Thyroid gland (tissue), 4 donors: ENCODE data around the gene CHST8. TPM values are rescaled to one million over a fixed set of nuclear protein-coding genes. Genes with fewer than 3 reads are reported as not detected.

Experiments used
- DNase-seq, 2 donors: peaks; one replicate each; pipeline ENCODE4 v3.0.0-alpha.2; 2019
- H3K27ac ChIP-seq, 3 donors: fragments of 200-600 bp; sonication (generic); 1 replicate in 2 of 3; 2 replicates in 1 of 3; pipeline ENCODE4 v1.5.1; 2016 to 2019; ENCODE audit warnings: mild to moderate bottlenecking in 1 of 3, moderate library complexity in 1 of 3
- H3K27me3 ChIP-seq: fragments of 200-600 bp; sonication (generic); one replicate; pipeline ENCODE4 v1.5.1; 2019
- H3K36me3 ChIP-seq, 2 donors: fragments of 200-600 bp; sonication (generic); one replicate each; pipeline ENCODE4 v1.5.1; 2016 to 2019
- H3K4me1 ChIP-seq, 2 donors: fragments of 200-600 bp; sonication (generic); one replicate each; pipeline ENCODE4 v1.5.1; 2017 to 2019
- H3K4me3 ChIP-seq, 3 donors: fragments of 200-600 bp; sonication (generic); replicated peaks in 1 of 3; 1 replicate in 2 of 3; 2 replicates in 1 of 3; pipeline ENCODE4 v1.5.1; 2016; ENCODE audit warnings: mild to moderate bottlenecking in 1 of 3
- H3K9me3 ChIP-seq: fragments of 200-600 bp; sonication (generic); one replicate; pipeline ENCODE4 v1.5.1; 2017
- POLR2A ChIP-seq, 2 donors: fragments of 450-650 bp; IDR thresholded peaks; one replicate each; pipeline ENCODE4 v1.6.1; 2017; ENCODE audit warnings: antibody characterized with exemption in 2 of 2, mild to moderate bottlenecking in 2 of 2, moderate library complexity in 1 of 2
- WGBS, 2 donors: methylation state at CpG; one replicate each; pipeline ENCODE4 v1.1.5; 2017; 5-methylcytosine and 5-hydroxymethylcytosine counted together
- intact Hi-C: fragments of 100-400 bp; cut with DNase I; formaldehyde crosslinking; loops from one replicate; pipeline ENCODE4 v1.15.1; 2023
- total RNA-seq, 4 donors: library from RNA; depleted of rRNA; stranded (reverse); fragments of >200 nt; gene quantifications; one replicate each; pipeline ENCODE4 v1.2.3, GENCODE V29; 2016
- TF ChIP-seq, protein P1 (sequence below), 6 experiments: fragments of 200-600 bp in 3 of 6; fragments of 450-650 bp in 3 of 6; sonication (generic) in 3 of 6; IDR thresholded peaks; one replicate each; pipeline ENCODE4 v1.5.1; 2016 to 2019; ENCODE audit warnings: antibody characterized with exemption in 6 of 6, mild to moderate bottlenecking in 2 of 6, inconsistent platforms in 1 of 6, moderate library complexity in 1 of 6

The CHST8 gene
- total RNA-seq, 4 donors from 2014 or later: 0.83 to 2.6 (median 1.4) TPM; not detected in 1

DNA sequence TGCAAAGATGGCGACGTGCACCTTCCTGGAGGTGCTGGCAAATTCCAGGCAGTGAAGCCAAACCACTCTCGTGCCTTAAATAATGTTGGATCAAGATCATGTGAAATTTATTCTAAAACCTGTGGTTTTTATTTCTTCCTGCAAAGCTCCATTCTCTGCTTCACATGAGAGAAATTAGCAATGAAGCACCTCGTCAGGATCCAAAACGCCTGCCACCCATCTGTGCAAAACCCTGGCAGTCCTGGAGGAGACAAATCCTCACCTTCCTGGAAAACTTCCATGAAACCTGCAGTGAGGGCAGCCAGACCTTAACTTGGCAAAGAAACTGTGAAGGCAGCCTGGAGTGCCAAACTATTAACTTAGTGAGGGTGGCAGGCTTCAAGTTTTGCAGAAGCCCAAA is 47.6 kb downstream of the CHST8 start:
- H3K4me3 ChIP-seq: no peak overlapping the region
- no peaks in the 10 kb centered on the region for H3K36me3 ChIP-seq
- H3K9me3 ChIP-seq: no peaks in the 10 kb centered on the region
- H3K27ac ChIP-seq: no peak overlapping the region
- TF ChIP-seq POLR2A (IDR thresholded peaks at IDR 0.05): no peak
- TF ChIP-seq, protein P1, sequence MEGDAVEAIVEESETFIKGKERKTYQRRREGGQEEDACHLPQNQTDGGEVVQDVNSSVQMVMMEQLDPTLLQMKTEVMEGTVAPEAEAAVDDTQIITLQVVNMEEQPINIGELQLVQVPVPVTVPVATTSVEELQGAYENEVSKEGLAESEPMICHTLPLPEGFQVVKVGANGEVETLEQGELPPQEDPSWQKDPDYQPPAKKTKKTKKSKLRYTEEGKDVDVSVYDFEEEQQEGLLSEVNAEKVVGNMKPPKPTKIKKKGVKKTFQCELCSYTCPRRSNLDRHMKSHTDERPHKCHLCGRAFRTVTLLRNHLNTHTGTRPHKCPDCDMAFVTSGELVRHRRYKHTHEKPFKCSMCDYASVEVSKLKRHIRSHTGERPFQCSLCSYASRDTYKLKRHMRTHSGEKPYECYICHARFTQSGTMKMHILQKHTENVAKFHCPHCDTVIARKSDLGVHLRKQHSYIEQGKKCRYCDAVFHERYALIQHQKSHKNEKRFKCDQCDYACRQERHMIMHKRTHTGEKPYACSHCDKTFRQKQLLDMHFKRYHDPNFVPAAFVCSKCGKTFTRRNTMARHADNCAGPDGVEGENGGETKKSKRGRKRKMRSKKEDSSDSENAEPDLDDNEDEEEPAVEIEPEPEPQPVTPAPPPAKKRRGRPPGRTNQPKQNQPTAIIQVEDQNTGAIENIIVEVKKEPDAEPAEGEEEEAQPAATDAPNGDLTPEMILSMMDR (IDR thresholded peaks at IDR 0.05): no peak
- intact Hi-C loops: no loop called here
- 78 to 88% methylated on average over 5 of the region's 5 CpGs for WGBS, 2 donors
- no peak for DNase-seq
- no peaks in the 10 kb centered on the region for H3K27me3 ChIP-seq
- no peaks in the 10 kb centered on the region for H3K4me1 ChIP-seq

- Histone ChIP-seq H3K4me3 (no peak overlapping the region), H3K27ac (no peak overlapping the region), H3K36me3 (no peaks in the 10 kb centered on the region), H3K27me3 (no peaks in the 10 kb centered on the region), H3K9me3 (no peaks in the 10 kb centered on the region), H3K4me1 (no peaks in the 10 kb centered on the region)
- 80 to 83% methylated on average over 9 of the region's 9 CpGs for WGBS, 2 donors
- DNase-seq: no peak
- TF ChIP-seq, protein P1 (IDR thresholded peaks at IDR 0.05): no peak
- no peak for TF ChIP-seq POLR2A (IDR thresholded peaks at IDR 0.05)
- intact Hi-C loops: no loop called here
These were observed 48.6 kb downstream of the CHST8 start for GRCh38 chr19:33670398-33670797.

DNA sequence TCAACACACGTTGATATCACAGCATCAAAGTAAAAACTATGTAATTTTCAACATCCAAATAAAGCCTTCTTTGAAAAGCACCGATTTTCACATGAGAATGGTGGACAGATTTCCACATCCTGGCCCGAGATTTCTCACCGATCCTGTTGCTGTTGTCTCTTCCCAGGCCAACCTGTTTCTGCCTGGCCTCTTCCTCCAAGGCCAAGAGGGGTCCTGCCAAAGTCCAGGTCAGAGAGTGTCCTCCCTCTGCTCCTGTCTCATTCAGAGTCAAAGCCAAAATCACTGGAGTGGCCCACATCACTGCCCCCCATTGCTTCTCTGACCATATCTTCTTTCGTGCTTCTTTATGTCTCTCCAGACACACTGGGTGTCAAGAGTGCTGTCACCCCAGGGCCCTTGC is 49.5 kb downstream of the CHST8 start:
- no peak for DNase-seq
- Histone ChIP-seq H3K36me3 (no peaks in the 10 kb centered on the region), H3K4me1 (no peaks in the 10 kb centered on the region), H3K27me3 (no peaks in the 10 kb centered on the region), H3K27ac (no peak overlapping the region), H3K4me3 (no peak overlapping the region), H3K9me3 (no peaks in the 10 kb centered on the region)
- WGBS, 2 donors: 78 to 83% methylated on average over 5 of the region's 5 CpGs
- TF ChIP-seq, protein P1 (IDR thresholded peaks at IDR 0.05): no peak
- TF ChIP-seq POLR2A (IDR thresholded peaks at IDR 0.05): no peak
- intact Hi-C loops: no loop called here

GRCh38 chr19:33673258-33673875 is 51.6 kb downstream of the CHST8 start:
- no peak for DNase-seq
- H3K36me3 ChIP-seq: no peaks in the 10 kb centered on the region
- no peaks in the 10 kb centered on the region for H3K4me1 ChIP-seq
- no peaks in the 10 kb centered on the region for H3K9me3 ChIP-seq
- H3K27me3 ChIP-seq: no peaks in the 10 kb centered on the region
- WGBS, 2 donors: 65 to 73% methylated on average over 9 of the region's 9 CpGs
- H3K4me3 ChIP-seq: no peak overlapping the region
- TF ChIP-seq, protein P1 (IDR thresholded peaks at IDR 0.05): no peak
- no peak for TF ChIP-seq POLR2A (IDR thresholded peaks at IDR 0.05)
- intact Hi-C loops: no loop called here
- no peak overlapping the region for H3K27ac ChIP-seq

- Histone ChIP-seq H3K36me3 (no peaks in the 10 kb centered on the region), H3K4me3 (no peak overlapping the region), H3K27ac (no peak overlapping the region), H3K27me3 (no peaks in the 10 kb centered on the region), H3K9me3 (no peaks in the 10 kb centered on the region), H3K4me1 (no peaks in the 10 kb centered on the region)
- intact Hi-C loops: no loop called here
- 70 to 73% methylated on average over 8 to 9 of the region's 10 CpGs for WGBS, 2 donors
- no peak for DNase-seq
- TF ChIP-seq POLR2A (IDR thresholded peaks at IDR 0.05): no peak
- TF ChIP-seq, protein P1 (IDR thresholded peaks at IDR 0.05): no peak
These were observed 52.4 kb downstream of the CHST8 start for GRCh38 chr19:33673996-33674625.
